ENCODE data around the gene MTCL1.

- TF ChIP-seq REST (IDR thresholded peaks at IDR 0.05; ENCODE audit: insufficient read depth in 1 of 2, low read depth in 2 of 2, low read length in 1 of 2) (no peak), POLR2AphosphoS5 (IDR thresholded peaks at IDR 0.05; ENCODE audit: low read depth, low read length) (no peak), CTCF (IDR thresholded peaks at IDR 0.05) (no peak)
These were observed 79.9 kb downstream of the MTCL1 start for GRCh38 chr18:8785261-8785660.
